GM18861 (cell line): ENCODE measurements around the gene CDCP1.
"Not testable (repeated sequence)": the region's sequence is repeated elsewhere in the genome, so short reads cannot be mapped to it uniquely, and the experiment has no call there.

Experiments used
- ATAC-seq: cut with Tn5 transposase; IDR thresholded peaks from one replicate; pipeline ENCODE4 v1.9.1; 2021; ENCODE audit not compliant: unreplicated experiment

Gene CDCP1

DNA sequence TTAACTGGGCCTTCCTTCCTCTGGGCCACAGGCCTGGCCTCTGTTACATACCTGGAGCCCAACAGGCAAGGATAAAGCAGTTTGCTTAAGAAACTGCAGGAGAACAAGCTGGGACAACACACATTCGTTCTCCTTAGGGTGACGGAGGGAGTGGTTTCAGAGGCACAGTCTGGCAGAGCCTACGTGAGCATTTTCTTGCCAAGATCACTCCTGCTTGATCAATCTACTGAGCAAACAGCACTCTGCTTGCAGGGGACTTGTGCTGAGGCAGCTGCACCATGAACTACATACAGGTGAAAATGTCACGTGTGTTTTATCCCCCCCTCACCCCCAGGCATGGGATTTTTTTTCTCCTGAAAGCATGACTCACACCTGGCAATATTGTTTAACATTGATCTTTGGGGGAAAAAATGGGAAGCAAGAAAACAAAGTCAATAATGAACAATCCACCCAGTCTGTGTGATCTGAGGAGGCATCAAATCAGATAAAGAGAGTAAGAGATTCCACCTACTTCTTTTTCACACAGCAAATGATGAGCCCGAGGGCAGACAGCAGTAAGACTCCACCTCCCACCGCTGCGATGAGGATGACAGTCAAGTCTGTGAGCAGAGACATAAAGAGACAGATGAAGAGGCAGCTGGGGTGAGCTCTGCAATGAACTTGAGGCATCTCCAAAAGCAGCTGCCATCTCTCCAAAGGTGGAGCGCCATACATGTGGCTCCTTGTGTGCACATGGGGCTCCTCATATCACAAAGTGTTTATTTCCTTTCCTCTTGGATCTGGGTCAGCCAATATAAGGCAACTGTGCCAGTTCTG, 57.4 kb downstream of the CDCP1 start:
- no peak for ATAC-seq

GRCh38 chr3:45087155-45087554, 59.0 kb downstream of the CDCP1 start:
- no peak for ATAC-seq

DNA sequence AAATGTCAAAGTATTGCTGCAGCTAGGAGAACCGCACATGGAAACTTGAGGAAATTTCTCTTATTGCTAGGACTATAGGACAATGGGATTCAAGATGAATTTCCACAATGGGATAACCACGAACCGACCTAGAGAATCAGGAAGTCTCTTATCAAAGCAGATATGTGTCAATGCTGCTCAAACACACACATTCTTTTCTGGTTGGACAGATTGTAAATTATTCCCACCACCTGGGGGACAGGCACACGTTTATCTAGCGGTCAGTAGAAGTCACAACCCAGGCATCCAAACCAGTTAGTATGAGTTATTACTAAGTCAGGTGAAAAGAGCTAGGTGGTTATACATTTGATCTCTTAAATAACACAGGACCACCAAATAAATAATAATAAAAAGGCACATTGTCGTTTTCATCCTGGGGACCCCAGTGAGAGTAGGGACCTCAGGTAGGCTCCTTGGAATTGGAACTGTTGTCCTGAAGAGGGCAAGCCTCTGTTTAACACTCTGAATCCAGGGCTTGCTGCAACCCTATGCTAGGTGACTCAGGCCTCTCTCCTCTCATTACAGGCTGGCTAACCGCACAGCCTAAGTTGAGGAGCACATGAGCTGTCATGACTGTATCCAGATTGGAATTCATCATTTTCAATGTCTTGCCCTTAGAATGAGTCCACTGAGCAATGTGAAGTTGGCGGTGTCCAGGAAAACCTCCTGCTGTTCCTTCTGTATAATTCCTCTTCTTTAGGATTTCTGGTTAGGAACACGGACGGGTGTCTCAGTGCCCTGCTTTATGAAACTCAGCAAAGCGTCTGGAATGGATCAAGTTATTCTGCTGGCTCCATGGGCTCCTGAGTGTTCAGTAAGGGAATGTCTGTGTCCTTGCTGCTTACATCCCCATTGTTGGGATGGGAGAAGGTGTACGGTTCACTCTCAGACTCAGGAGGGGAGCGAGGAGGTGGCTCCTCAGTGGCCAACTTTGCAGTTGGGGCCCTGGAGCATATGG, 61.1 kb downstream of the CDCP1 start:
- ATAC-seq, result no peak

DNA sequence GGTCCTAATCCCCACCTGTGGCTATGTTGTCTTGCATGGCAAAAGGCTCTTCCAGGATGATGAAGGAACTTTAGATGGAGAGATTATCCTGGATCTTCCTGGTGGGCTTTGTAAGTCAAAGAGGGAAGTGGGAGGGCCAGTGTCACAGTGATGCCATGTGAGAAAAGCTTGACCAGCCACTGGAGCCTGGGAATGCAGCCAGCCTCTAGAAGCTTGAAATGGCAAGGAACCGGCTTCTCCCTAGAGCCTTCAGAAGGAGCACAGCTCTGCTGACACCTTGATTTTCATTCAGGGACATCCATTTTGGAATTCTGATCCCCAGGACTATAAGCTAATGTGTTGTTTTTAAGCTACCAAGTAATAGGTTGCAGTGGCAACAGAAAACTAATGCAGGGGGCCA, 61.8 kb downstream of the CDCP1 start:
- no peak for ATAC-seq

DNA sequence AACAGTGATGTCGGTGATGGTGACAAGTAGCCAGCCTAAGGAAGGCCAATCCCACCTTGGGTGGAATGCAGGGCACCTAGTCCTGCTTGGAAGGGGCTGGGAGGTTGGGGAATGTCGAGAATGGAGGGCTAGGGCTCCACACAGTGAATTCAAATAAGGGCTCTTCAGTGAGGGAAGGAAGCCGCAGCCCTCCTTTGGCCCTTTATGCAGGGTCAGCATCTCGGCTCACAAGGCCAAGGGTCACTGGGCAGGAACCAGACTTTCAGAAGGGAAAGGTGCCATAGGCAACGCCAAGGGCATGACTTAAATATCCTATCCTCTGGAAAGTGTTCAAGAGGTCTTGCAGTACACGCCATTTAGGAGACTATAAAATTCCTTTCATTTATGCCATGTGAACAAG, 63.2 kb downstream of the CDCP1 start:
- ATAC-seq, result no peak

GRCh38 chr3:45082142-45082538, 64.0 kb downstream of the CDCP1 start:
- ATAC-seq, result no peak

GRCh38 chr3:45081506-45082141, 64.6 kb downstream of the CDCP1 start:
- no peak for ATAC-seq

DNA sequence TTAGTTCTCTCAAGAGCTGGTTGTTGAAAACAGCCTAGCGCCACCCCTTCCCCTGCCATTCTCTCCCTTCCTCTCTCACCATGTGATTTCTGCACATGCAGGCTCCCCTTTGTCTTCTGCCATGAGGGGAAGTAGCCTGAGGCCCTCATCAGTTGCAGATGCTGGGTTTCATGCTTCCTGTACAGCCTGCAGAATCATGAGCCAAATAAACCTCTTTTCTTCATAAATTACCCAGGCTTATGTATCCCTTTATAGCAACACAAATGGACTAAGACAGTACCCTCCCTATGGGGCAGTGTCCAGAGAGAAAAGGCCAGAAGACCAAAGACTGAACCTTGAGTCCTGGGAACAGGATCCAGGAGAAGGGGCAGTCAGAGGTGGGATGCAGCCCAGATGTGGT, 65.4 kb downstream of the CDCP1 start:
- no peak for ATAC-seq

- no peak for ATAC-seq
These were observed 66.5 kb downstream of the CDCP1 start for GRCh38 chr3:45079715-45080114.

GRCh38 chr3:45078910-45079522, 67.2 kb downstream of the CDCP1 start:
- no peak for ATAC-seq

- not testable (repeated sequence) for ATAC-seq
These were observed 67.9 kb downstream of the CDCP1 start for GRCh38 chr3:45078256-45078655.

DNA sequence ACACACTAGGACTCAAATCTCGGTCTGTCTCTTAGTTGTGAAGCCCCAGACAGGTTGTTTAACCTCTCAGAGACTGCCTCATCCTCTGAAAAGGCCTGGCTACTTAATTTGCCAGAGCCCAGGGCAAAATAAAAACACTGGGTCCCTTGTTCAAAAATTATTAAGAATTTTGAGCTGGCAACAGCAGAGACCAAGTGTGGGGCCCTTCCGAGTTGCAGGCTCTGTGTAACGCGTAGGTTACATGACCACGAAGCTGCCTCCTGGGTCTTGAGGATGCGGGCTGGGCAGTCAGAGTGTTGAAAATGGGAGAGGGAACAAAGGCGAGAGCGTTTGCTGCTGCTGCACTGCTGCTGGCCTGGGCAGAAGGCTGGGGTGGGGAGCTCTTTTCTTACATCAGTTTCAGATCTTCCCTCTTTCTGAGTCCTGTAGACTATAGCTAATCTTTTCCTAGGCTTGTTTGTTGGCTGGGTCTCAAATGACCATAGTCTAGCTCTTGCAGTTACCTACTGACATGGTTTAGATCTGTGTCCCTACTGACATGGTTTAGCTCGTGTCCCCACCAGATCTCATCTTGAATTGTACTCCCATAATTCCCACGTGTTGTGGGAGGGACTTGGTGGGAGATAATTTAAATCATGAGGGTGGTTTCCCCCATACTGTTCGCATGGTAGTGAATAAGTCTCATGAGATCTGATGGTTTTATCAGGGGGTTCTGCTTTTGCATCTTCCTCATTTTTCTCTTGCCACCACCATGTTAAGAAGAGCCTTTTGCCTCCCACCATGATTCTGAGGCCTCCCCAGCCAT, 70.2 kb downstream of the CDCP1 start:
- ATAC-seq, result no peak

GRCh38 chr3:45071075-45071474, 75.1 kb downstream of the CDCP1 start:
- ATAC-seq, result no peak

- ATAC-seq, result no peak
These were observed 78.2 kb downstream of the CDCP1 start for GRCh38 chr3:45067941-45068340.

- no peak for ATAC-seq
These were observed 78.7 kb downstream of the CDCP1 start for GRCh38 chr3:45067486-45067885.

DNA sequence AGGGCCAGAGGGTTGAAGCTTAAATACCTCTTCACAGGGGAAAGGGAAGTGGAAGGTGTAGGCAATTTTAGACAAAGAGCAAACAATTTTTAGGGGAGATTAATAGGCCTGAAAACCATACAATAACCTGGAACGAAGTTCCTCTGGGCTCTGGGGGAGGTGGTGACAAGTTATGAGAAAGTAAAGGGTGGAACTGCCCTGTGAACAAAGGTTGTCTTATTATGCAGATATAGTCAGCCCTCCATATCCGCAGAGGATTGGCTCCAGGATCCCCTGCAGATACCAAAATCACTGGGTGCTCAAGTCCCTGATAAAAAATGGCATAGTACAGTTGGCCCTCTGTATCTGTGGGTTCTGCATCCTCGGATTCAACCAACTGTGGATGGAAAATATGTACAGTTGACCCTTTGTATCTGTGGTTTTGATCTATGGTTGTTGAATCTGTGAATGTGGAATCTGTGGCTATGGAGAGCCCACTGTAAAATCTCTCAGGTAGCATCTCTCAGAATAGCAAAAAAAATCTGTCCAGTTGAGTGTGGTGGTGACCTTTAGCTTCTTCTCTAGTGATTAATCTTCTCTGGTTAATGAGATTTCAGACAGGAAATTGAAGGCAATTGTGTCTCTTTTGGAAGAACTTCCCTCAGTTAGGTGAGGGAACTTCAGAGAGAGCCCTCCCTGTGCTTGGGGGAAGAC, 79.9 kb downstream of the CDCP1 start:
- ATAC-seq, result no peak

- no peak for ATAC-seq
These were observed 80.8 kb downstream of the CDCP1 start for GRCh38 chr3:45065373-45065720.

DNA sequence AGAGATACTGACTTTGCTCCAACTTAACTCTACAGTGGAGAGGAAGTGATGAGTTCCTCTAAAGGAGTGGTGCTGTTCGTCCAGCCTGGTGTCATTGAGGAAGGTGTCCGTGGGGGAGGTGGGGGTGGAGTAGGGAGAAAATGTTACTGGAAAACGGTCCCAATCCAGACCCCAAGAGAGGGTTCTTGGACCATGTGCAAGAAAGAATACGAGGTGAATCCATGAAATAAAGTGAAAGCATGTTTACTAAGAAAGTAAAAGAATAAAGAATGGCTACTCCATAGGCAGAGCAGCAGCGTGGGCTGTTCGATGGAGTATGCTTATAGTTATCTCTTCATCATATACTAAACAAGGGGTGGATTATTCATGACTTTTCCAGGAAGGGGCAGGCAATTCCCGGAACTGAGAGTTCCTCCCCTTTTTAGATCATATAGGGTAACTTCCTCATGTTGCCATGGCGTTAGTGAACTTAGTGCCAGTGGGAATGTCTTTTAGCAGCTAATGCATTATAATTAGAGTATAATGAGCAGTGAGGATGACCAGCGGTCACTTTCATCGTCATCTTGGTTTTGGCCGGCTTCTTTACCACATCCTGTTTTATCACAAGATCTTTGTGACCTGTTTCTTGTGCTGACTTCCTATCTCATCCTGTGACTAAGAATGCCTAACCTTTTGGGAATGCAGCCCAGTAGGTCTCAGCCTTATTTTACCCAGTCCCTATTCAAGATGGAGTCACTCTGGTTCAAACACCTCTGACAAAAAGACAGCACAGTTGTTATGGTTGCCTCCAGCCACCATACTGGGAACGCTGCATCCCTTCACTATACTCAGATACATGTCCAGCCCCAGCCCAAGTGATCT, 81.4 kb downstream of the CDCP1 start:
- ATAC-seq, result no peak

DNA sequence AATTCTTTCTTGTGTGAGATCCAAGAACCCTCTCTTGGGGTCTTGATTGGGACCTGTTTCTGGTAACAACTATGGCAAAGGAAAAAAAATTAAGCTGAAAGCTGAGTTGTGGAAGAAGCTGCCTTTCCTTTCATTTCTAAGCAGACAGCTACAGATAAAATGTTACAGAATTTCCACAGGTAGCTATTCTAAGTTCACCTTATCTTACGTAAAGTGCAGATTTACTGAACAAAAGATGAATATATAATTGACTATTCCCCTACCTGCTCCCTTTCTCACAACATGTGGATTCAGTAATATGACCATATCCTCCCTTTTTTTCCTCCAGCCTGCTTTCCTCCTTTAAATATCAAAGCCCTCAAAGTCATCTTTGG, 83.5 kb downstream of the CDCP1 start:
- ATAC-seq, result no peak
